ENCODE results near the gene AAMP. TPM values are rescaled to one million over a fixed set of nuclear protein-coding genes. Genes with fewer than 3 reads are reported as not detected.

AAMP gene
- polyA plus RNA-seq, 4 donors, result 127 to 144 (median 131) TPM

- DNase-seq (ENCODE audit: low read depth in 4 of 4, low spot score in 2 of 4), result no peak
Observed at GRCh38 chr2:218229851-218230250, 40.1 kb downstream of the AAMP start.

- no peak for DNase-seq (ENCODE audit: low read depth in 4 of 4, low spot score in 2 of 4)
Observed at GRCh38 chr2:218229239-218229638, 40.7 kb downstream of the AAMP start.

GRCh38 chr2:218228366-218229090, 41.4 kb downstream of the AAMP start:
- no peak for DNase-seq (ENCODE audit: low read depth in 4 of 4, low spot score in 2 of 4)

- no peak for DNase-seq (ENCODE audit: low read depth in 4 of 4, low spot score in 2 of 4)
Observed at GRCh38 chr2:218226903-218227302, 43.0 kb downstream of the AAMP start.

- no peak for DNase-seq (ENCODE audit: low read depth in 4 of 4, low spot score in 2 of 4)
Observed at GRCh38 chr2:218224186-218224585, 45.8 kb downstream of the AAMP start.

GRCh38 chr2:218223046-218223445, 46.9 kb downstream of the AAMP start:
- no peak for DNase-seq (ENCODE audit: low read depth in 4 of 4, low spot score in 2 of 4)

- DNase-seq (ENCODE audit: low read depth in 4 of 4, low spot score in 2 of 4), result no peak
Observed at GRCh38 chr2:218221000-218221399, 48.9 kb downstream of the AAMP start.

GRCh38 chr2:218219934-218220333, 50.0 kb downstream of the AAMP start:
- DNase-seq (ENCODE audit: low read depth in 4 of 4, low spot score in 2 of 4), result no peak

- DNase-seq (ENCODE audit: low read depth in 4 of 4, low spot score in 2 of 4), result no peak
Observed at GRCh38 chr2:218218268-218219185, 51.4 kb downstream of the AAMP start.

GRCh38 chr2:218217360-218218267, 52.3 kb downstream of the AAMP start:
- DNase-seq (ENCODE audit: low read depth in 4 of 4, low spot score in 2 of 4), result peak in 1 of 4 donors; percentile 13

- peak; percentile 84 to 95 (median 89) for DNase-seq (ENCODE audit: low read depth in 4 of 4, low spot score in 2 of 4)
Observed at GRCh38 chr2:218216674-218217359, 53.1 kb downstream of the AAMP start, which contains the start of gene ARPC2. TSS of gene ARPC2 (plus strand) at chr2:218217189. CDS start at chr2:218217471, 282 bp downstream.

GRCh38 chr2:218216336-218216673, 53.6 kb downstream of the AAMP start:
- no peak for DNase-seq (ENCODE audit: low read depth in 4 of 4, low spot score in 2 of 4)

Other genes starting within 250 kb of the AAMP start
- under 1 TPM in 2 of 4 donors, not detected in 2; 0.13 to 0.27 TPM for gene RUFY4, start 200.9 kb downstream of the AAMP start, polyA plus RNA-seq (ENCODE audit: insufficient read length in 4 of 4)
- gene CXCR2, start 144.1 kb downstream of the AAMP start, polyA plus RNA-seq (ENCODE audit: insufficient read length in 4 of 4), result under 1 TPM; 0.06 to 0.46 (median 0.31) TPM
- under 1 TPM in 2 of 4 donors, not detected in 2; 0.06 to 0.07 TPM for gene CXCR1, start 103.2 kb downstream of the AAMP start, polyA plus RNA-seq (ENCODE audit: insufficient read length in 4 of 4)
- 100 to 1,000 TPM; 234 to 264 (median 257) TPM for gene ARPC2, start 52.9 kb downstream of the AAMP start, polyA plus RNA-seq (ENCODE audit: insufficient read length in 4 of 4)
- 1 to 10 TPM; 1.4 to 3.0 (median 2.0) TPM for gene GPBAR1, start 9.1 kb downstream of the AAMP start, polyA plus RNA-seq (ENCODE audit: insufficient read length in 4 of 4)
- gene PNKD, start 382 bp upstream of the AAMP start, polyA plus RNA-seq (ENCODE audit: insufficient read length in 4 of 4), result 100 to 1,000 TPM; 102 to 133 (median 119) TPM
- gene TMBIM1, start 22.4 kb upstream of the AAMP start, polyA plus RNA-seq (ENCODE audit: insufficient read length in 4 of 4), result 100 to 1,000 TPM in 1 of 4 donors, 10 to 100 TPM in 3; 78.9 to 108 (median 85.2) TPM
- 1 to 10 TPM; 5.0 to 8.2 (median 5.9) TPM for gene CATIP, start 86.7 kb upstream of the AAMP start, polyA plus RNA-seq (ENCODE audit: insufficient read length in 4 of 4)
- gene SLC11A1, start 112.1 kb upstream of the AAMP start, polyA plus RNA-seq (ENCODE audit: insufficient read length in 4 of 4), result 1 to 10 TPM in 1 of 4 donors, under 1 TPM in 3; 0.68 to 2.4 (median 0.89) TPM
- gene CTDSP1, start 129.7 kb upstream of the AAMP start, polyA plus RNA-seq (ENCODE audit: insufficient read length in 4 of 4), result 100 to 1,000 TPM; 137 to 190 (median 153) TPM
- gene VIL1, start 149.0 kb upstream of the AAMP start, polyA plus RNA-seq (ENCODE audit: insufficient read length in 4 of 4), result 10 to 100 TPM; 18.3 to 31.7 (median 24.9) TPM

Data from left renal cortex interstitium (tissue), 4 donors.